GM12864 (cell line): Measurements from ENCODE around the gene SPEF2.
"Not testable (repeated sequence)": the region's sequence is repeated elsewhere in the genome, so short reads cannot be mapped to it uniquely, and the experiment has no call there.

ENCODE experiments used
- DNase-seq: peaks from one replicate; pipeline ENCODE4 v3.0.0-alpha.2; 2011; ENCODE audit warnings: low read depth
- H3K4me3 ChIP-seq: 2 replicates; pipeline ENCODE4 v1.5.1; 2011; ENCODE audit warnings: mild to moderate bottlenecking, low read depth, low read length, control low read depth
- CTCF ChIP-seq: IDR thresholded peaks from 2 replicates; pipeline ENCODE4 v1.5.1; 2011; ENCODE audit warnings: low read depth, mild to moderate bottlenecking, moderate library complexity, low read length, control low read depth, inconsistent platforms; ENCODE audit errors: missing control alignments

The SPEF2 gene

GRCh38 chr5:35830587-35830986 lies 212.9 kb downstream of the SPEF2 start:
- no peak overlapping the region for H3K4me3 ChIP-seq
- no peak for DNase-seq
- TF ChIP-seq CTCF, result no peak

DNA sequence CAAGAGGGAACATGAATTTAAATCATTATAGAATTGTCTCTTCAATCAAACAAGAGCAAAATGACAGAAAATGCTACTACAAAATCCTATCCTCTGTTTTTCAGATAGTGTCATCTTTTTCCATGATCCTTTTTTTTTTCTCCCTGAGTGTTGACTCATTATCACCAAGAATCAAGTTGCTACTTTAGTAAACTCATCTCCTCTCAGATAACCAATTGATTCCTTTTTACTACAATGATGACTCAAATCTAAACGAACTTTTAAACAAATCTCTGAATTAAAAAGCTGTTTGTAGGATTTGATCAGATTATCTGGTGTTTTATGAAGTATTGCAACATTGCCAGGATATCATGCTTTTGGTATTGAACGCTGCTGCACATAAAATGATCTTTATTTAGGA lies 215.1 kb downstream of the SPEF2 start:
- DNase-seq, result no peak
- H3K4me3 ChIP-seq, result no peak overlapping the region
- TF ChIP-seq CTCF, result no peak

DNA sequence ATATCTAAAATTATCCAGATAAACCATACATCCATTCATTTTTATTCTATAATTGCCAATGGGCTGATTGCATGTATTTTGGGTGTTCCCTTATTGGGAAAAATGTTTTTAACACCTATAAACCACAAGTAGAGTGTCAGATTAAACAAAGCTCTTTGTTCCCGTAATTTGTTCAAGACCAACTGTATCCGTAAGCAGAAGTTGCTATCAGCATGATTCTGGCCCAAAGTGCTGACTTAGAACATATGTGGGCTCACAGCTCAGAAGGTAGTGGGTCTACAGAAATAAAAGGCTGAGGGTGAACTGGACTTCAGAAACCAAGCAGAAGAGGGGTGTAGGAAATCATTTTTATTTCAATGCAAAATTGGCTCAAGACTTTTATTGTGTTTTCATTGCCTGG lies 215.6 kb downstream of the SPEF2 start:
- TF ChIP-seq CTCF, result no peak
- DNase-seq, result no peak

DNA sequence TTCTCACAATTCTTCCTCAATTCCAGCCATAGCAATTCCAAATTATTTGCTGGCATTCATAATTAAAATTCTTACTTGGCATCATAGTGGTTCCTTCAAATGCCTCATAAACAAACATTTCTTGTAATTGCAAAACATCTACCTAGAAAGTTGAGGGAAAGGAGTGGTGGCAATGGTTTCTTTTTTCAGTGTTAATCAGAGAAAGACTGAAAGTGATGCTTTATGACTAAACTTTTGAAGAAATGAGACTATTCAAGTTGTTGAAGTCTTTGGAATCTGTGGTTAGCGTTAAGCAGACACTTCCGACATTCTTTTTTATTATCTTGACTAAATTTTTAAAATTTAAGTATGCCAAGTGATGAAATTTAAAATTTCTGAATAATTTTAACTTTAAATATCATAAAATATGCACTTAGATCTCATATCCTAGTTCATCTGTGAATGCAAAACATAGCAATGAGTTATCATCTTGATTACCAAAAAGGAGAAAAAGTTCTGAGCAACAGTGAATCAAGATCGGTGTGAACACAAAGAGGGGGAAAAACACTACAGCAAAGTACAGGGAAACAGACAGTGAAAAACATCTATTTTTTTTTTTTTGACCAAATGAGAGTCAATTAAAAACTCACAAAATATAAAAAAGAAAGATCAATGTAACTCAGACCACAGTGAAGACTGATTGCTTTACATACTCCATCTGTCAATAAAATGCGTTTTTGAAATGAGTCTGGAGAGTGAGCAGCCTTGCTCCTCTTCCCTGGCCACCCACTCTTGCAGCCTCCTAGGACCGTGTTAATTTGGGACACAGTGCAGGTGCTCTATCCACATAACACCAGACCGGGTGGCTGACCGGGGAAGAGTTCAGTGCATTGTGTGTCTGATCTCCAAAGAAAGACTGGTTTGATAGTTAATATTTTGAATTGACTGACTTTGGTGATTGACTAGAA lies 218.4 kb downstream of the SPEF2 start:
- no peak for TF ChIP-seq CTCF
- no peak for DNase-seq
- no peak overlapping the region for H3K4me3 ChIP-seq

More for the DNA sequence above, 215.6 kb downstream of the SPEF2 start:
- H3K4me3 ChIP-seq, result no peak overlapping the region

DNA sequence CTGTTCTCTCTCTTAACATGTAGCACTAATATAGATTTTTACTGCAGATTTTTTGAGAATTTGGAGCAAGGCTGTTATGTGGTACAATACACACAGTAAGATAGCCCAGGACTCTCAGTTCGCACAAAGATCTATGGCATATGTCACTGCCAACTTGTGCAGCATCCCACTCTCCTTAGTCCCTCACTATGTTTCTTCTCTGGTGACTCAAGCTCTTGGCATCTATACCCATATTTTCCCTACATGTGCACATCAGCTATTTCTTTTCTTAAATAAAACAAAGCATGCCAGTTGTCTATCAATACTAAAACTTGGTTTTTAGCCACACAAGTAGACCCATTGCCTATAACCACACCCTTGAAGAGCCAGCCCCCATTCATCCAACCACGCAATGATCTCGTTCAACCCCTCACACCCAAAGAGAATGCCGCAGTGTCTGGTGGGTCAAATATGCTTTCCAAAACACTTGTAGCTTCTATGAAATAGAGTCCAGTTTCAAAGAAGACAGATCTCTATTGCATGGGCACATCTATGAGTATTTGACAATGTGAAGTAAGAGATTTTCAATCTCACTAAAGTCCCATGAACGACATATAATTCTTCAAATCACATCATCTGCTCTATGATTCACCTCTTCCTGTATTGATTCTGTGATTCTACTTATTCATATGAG lies 220.8 kb downstream of the SPEF2 start:
- no peak for TF ChIP-seq CTCF
- DNase-seq, result no peak
- H3K4me3 ChIP-seq, result no peak overlapping the region

GRCh38 chr5:35842856-35843255 lies 225.2 kb downstream of the SPEF2 start:
- H3K4me3 ChIP-seq, result no peak overlapping the region
- no peak for DNase-seq
- TF ChIP-seq CTCF, result no peak

GRCh38 chr5:35845508-35845907 lies 227.8 kb downstream of the SPEF2 start:
- H3K4me3 ChIP-seq, DNase-seq: not testable (repeated sequence)
